GM21619 (cell line): ENCODE data around the gene NOL9.
"Not testable (repeated sequence)": the region's sequence is repeated elsewhere in the genome, so short reads cannot be mapped to it uniquely, and the experiment has no call there.

Source experiments
- ATAC-seq: cut with Tn5 transposase; IDR thresholded peaks from one replicate; pipeline ENCODE4 v1.9.1; 2021; ENCODE audit not compliant: unreplicated experiment

Gene NOL9

GRCh38 chr1:6574025-6574620, 19.8 kb upstream of the NOL9 start:
- ATAC-seq, result no peak

GRCh38 chr1:6572653-6573383, 18.5 kb upstream of the NOL9 start:
- no peak for ATAC-seq

GRCh38 chr1:6570987-6571386, 16.7 kb upstream of the NOL9 start:
- ATAC-seq, result no peak

- ATAC-seq, result no peak
Observed at GRCh38 chr1:6570100-6570499, 15.8 kb upstream of the NOL9 start.

GRCh38 chr1:6569033-6569432, 14.7 kb upstream of the NOL9 start:
- no peak for ATAC-seq

GRCh38 chr1:6560267-6560666, 6.0 kb upstream of the NOL9 start:
- ATAC-seq, result no peak

GRCh38 chr1:6559161-6559560, 4.8 kb upstream of the NOL9 start:
- ATAC-seq, result not testable (repeated sequence)

- ATAC-seq, result no peak
Observed at GRCh38 chr1:6557597-6557996, 3.3 kb upstream of the NOL9 start.

GRCh38 chr1:6554907-6555778, 830 bp upstream of the NOL9 start, which contains the start of gene TAS1R1:
Gene TAS1R1, plus strand, starts transcription at chr1:6555307. Its CDS starts 67 bp downstream, at chr1:6555374.
- ATAC-seq, result no peak

GRCh38 chr1:6547301-6547700, 7.0 kb downstream of the NOL9 start:
- ATAC-seq, result no peak

GRCh38 chr1:6546326-6546725, 8.0 kb downstream of the NOL9 start:
- no peak for ATAC-seq

GRCh38 chr1:6545276-6546112, 8.8 kb downstream of the NOL9 start:
- no peak for ATAC-seq

GRCh38 chr1:6544831-6545230, 9.5 kb downstream of the NOL9 start:
- no peak for ATAC-seq

- no peak for ATAC-seq
Observed at GRCh38 chr1:6538956-6539355, 15.4 kb downstream of the NOL9 start.

GRCh38 chr1:6536291-6536690, 18.0 kb downstream of the NOL9 start:
- ATAC-seq, result no peak

GRCh38 chr1:6535214-6535613, 19.1 kb downstream of the NOL9 start:
- no peak for ATAC-seq

GRCh38 chr1:6534248-6534822, 20.0 kb downstream of the NOL9 start:
- no peak for ATAC-seq

- ATAC-seq, result no peak
Observed at GRCh38 chr1:6531996-6532395, 22.3 kb downstream of the NOL9 start.

GRCh38 chr1:6530504-6531160, 23.7 kb downstream of the NOL9 start:
- ATAC-seq, result no peak

GRCh38 chr1:6528492-6528891, 25.8 kb downstream of the NOL9 start:
- ATAC-seq, result no peak
